H9 (cell line): ENCODE data around the gene VAMP2. TPM values are rescaled to one million over a fixed set of nuclear protein-coding genes. Genes with fewer than 3 reads are reported as not detected.

Experiments
- DNase-seq: peaks from one replicate; pipeline ENCODE4 v3.0.0-alpha.2; 2017
- H2AFZ ChIP-seq: one replicate; pipeline ENCODE4 v1.6.1; 2013; ENCODE audit warnings: mild to moderate bottlenecking, low read length, control low read depth, moderate library complexity
- H2AK5ac ChIP-seq: 2 replicates; pipeline ENCODE4 v1.6.1; 2013; ENCODE audit warnings: low read length, control low read depth, mixed read lengths; ENCODE audit not compliant: insufficient read length
- H2BK120ac ChIP-seq: one replicate; pipeline ENCODE4 v1.6.1; 2013; ENCODE audit warnings: low read depth, mild to moderate bottlenecking, low read length, control low read depth, inconsistent platforms; ENCODE audit not compliant: poor library complexity, severe bottlenecking
- H2BK12ac ChIP-seq: 2 replicates; pipeline ENCODE4 v1.6.1; 2013; ENCODE audit warnings: low read length, control low read depth, mixed read lengths, low read depth; ENCODE audit not compliant: insufficient read length
- H2BK15ac ChIP-seq: 2 replicates; pipeline ENCODE4 v1.6.1; 2013; ENCODE audit warnings: low read depth, low read length, control low read depth
- H2BK20ac ChIP-seq: one replicate; pipeline ENCODE4 v1.6.1; 2013; ENCODE audit warnings: low read depth, mild to moderate bottlenecking, low read length, control low read depth, inconsistent platforms; ENCODE audit not compliant: poor library complexity, severe bottlenecking
- H2BK5ac ChIP-seq: 2 replicates; pipeline ENCODE4 v1.6.1; 2013; ENCODE audit warnings: low read length, control low read depth, mixed read lengths; ENCODE audit not compliant: insufficient read length
- H3K14ac ChIP-seq: 2 replicates; pipeline ENCODE4 v1.6.1; 2013; ENCODE audit warnings: low read length, control low read depth; ENCODE audit not compliant: insufficient read depth
- H3K18ac ChIP-seq: 2 replicates; pipeline ENCODE4 v1.6.1; 2013; ENCODE audit warnings: low read depth, mild to moderate bottlenecking, mixed read lengths, low read length, control low read depth; ENCODE audit not compliant: insufficient read length
- H3K23ac ChIP-seq: 2 replicates; pipeline ENCODE4 v1.6.1; 2013; ENCODE audit warnings: low read length, control low read depth, mixed read lengths, low read depth; ENCODE audit not compliant: insufficient read length
- H3K23me2 ChIP-seq: 2 replicates; pipeline ENCODE4 v1.6.1; 2013; ENCODE audit warnings: low read depth, mild to moderate bottlenecking, mixed read lengths, low read length, control low read depth; ENCODE audit not compliant: insufficient read length, poor library complexity, severe bottlenecking
- H3K27ac ChIP-seq: 2 replicates; pipeline ENCODE4 v1.5.1; 2013; ENCODE audit warnings: low read length, control low read depth, mixed read lengths, low read depth; ENCODE audit not compliant: insufficient read length
- H3K27me3 ChIP-seq: 2 replicates; pipeline ENCODE4 v1.6.1; 2013; ENCODE audit warnings: low read length, control low read depth, inconsistent platforms; ENCODE audit not compliant: insufficient read depth
- H3K4ac ChIP-seq: 2 replicates; pipeline ENCODE4 v1.6.1; 2013; ENCODE audit warnings: low read depth, mild to moderate bottlenecking, control low read depth, inconsistent platforms, low read length, moderate library complexity
- H3K4me1 ChIP-seq: 2 replicates; pipeline ENCODE4 v1.6.1; 2013; ENCODE audit warnings: low read length, control low read depth, inconsistent platforms; ENCODE audit not compliant: insufficient read depth
- H3K4me2 ChIP-seq: 2 replicates; pipeline ENCODE4 v1.6.1; 2013; ENCODE audit warnings: low read length, control low read depth, mixed read lengths; ENCODE audit not compliant: insufficient read length, insufficient read depth
- H3K56ac ChIP-seq: 2 replicates; pipeline ENCODE4 v1.6.1; 2013; ENCODE audit warnings: low read depth, mild to moderate bottlenecking, mixed read lengths, low read length, control low read depth; ENCODE audit not compliant: insufficient read length
- H3K79me1 ChIP-seq: 2 replicates; pipeline ENCODE4 v1.6.1; 2013; ENCODE audit warnings: low read depth, mild to moderate bottlenecking, moderate library complexity, low read length, control low read depth, inconsistent platforms; ENCODE audit not compliant: insufficient read depth, poor library complexity, severe bottlenecking
- H3K79me2 ChIP-seq: 2 replicates; pipeline ENCODE4 v1.6.1; 2013; ENCODE audit warnings: low read length, control low read depth, inconsistent platforms; ENCODE audit not compliant: insufficient read depth
- H3K9ac ChIP-seq: 2 replicates; pipeline ENCODE4 v1.6.1; 2013; ENCODE audit warnings: low read length, control low read depth, mixed read lengths; ENCODE audit not compliant: insufficient read length; ENCODE audit errors: extremely low read depth
- H3K9me3 ChIP-seq: one replicate; pipeline ENCODE4 v1.6.1; 2013; ENCODE audit warnings: low read depth, low read length, inconsistent platforms; ENCODE audit not compliant: control insufficient read depth
- H3T11ph ChIP-seq: one replicate; pipeline ENCODE4 v1.6.1; 2013; ENCODE audit warnings: mild to moderate bottlenecking, low read length, control low read depth, inconsistent platforms
- H4K20me1 ChIP-seq: one replicate; pipeline ENCODE4 v1.6.1; 2013; ENCODE audit not compliant: control insufficient read depth, insufficient read length, insufficient read depth
- H4K5ac ChIP-seq: 2 replicates; pipeline ENCODE4 v1.6.1; 2013; ENCODE audit warnings: low read depth, mild to moderate bottlenecking, mixed read lengths, low read length, control low read depth; ENCODE audit not compliant: insufficient read length
- H4K8ac ChIP-seq: replicated peaks from 2 replicates; pipeline ENCODE4 v1.6.1; 2013; ENCODE audit warnings: low read length, control low read depth, mixed read lengths, low read depth; ENCODE audit not compliant: insufficient read length
- H4K91ac ChIP-seq: 2 replicates; pipeline ENCODE4 v1.6.1; 2013; ENCODE audit warnings: low read depth, mild to moderate bottlenecking, moderate library complexity, mixed read lengths, low read length, control low read depth; ENCODE audit not compliant: insufficient read length
- H3K27ac Mint-ChIP-seq, 3 experiments: 2 replicates in 2 of 3; 3 replicates in 1 of 3; pipeline ENCODE4 v1.8.0; 2020 to 2021; ENCODE audit warnings: mixed read lengths in 3 of 3, mild to moderate bottlenecking in 1 of 3, moderate library complexity in 1 of 3
- H3K27me3 Mint-ChIP-seq: 2 replicates; pipeline ENCODE4 v1.8.0; 2021; ENCODE audit warnings: low read depth, mild to moderate bottlenecking, moderate library complexity, mixed read lengths
- H3K36me3 Mint-ChIP-seq, 3 experiments: 2 replicates in 2 of 3; 3 replicates in 1 of 3; pipeline ENCODE4 v1.8.0; 2020 to 2021; ENCODE audit warnings: low read depth in 3 of 3, mixed read lengths in 3 of 3; ENCODE audit not compliant: insufficient read depth in 1 of 3
- H3K4me1 Mint-ChIP-seq, 2 experiments: 2 replicates each; pipeline ENCODE4 v1.8.0; 2020; ENCODE audit warnings: mixed read lengths in 2 of 2
- H3K4me3 Mint-ChIP-seq, 2 experiments: 2 replicates in 1 of 2; 3 replicates in 1 of 2; pipeline ENCODE4 v1.8.0; 2020 to 2021; ENCODE audit warnings: mild to moderate bottlenecking in 2 of 2, mixed read lengths in 2 of 2, moderate library complexity in 1 of 2
- H3K9me3 Mint-ChIP-seq, 2 experiments: 2 replicates in 1 of 2; 3 replicates in 1 of 2; pipeline ENCODE4 v1.8.0; 2020; ENCODE audit warnings: mild to moderate bottlenecking in 2 of 2, mixed read lengths in 2 of 2, moderate library complexity in 1 of 2
- CTCF ChIP-seq: fragments of 200-600 bp; sonication (generic); conservative IDR thresholded peaks from 3 replicates; pipeline ENCODE4 v1.8.0; 2021; ENCODE audit warnings: antibody characterized with exemption, mild to moderate bottlenecking
- WGBS: extraction: QIAGEN DNeasy Blood & Tissue Kit; methylation state at CpG from one replicate; pipeline ENCODE4 v1.1.7; 2013; ENCODE audit warnings: missing lambda C conversion rate, low lambda C conversion rate, mixed read lengths; ENCODE audit not compliant: insufficient read length; ENCODE audit errors: extremely low coverage; 5-methylcytosine and 5-hydroxymethylcytosine counted together
- total RNA-seq: library from RNA; stranded (reverse); gene quantifications from 2 replicates; pipeline ENCODE4 v1.2.1, GENCODE V29; 2021

VAMP2 gene
- total RNA-seq, 1 experiment from 2014 or later = 22.8 TPM

- peaks cover 4% of the 10 kb centered on the region for H3K23me2 ChIP-seq
- H3K27ac ChIP-seq = no peak overlapping the region
- H4K91ac ChIP-seq = no peak overlapping the region
- Mint-ChIP-seq H3K4me1 (peaks cover 10 to 18% of the 10 kb centered on the region in 2 experiments), H3K36me3 (peaks cover 18 to 22% (median 22%) of the 10 kb centered on the region in 3 experiments), H3K27ac (peak overlapping the region; percentile 96 to 99 (median 99); a peak in 5 of 7 replicates), H3K27me3 (peaks cover 2% of the 10 kb centered on the region; the same call in 1 of the 2 replicates), H3K4me3 (peak overlapping the region; percentile 91 to 99), H3K9me3 (no peaks in the 10 kb centered on the region)
- no peak overlapping the region for H2BK120ac ChIP-seq
- H2AK5ac ChIP-seq = no peak overlapping the region
- H3K23ac ChIP-seq = no peak overlapping the region
- TF ChIP-seq CTCF = no peak
- H2BK15ac ChIP-seq = no peak overlapping the region
- peak overlapping the region; percentile 50 for H3K4me2 ChIP-seq
- H3K9ac ChIP-seq = no peak overlapping the region
- H3K79me1 ChIP-seq = peaks cover 3% of the 10 kb centered on the region
- H3K79me2 ChIP-seq = peaks cover 4% of the 10 kb centered on the region; the same call in 1 of the 2 replicates
- H3T11ph ChIP-seq = no peak overlapping the region
- no peak overlapping the region for H4K5ac ChIP-seq
- H2BK20ac ChIP-seq = no peak overlapping the region
- no peak overlapping the region for H3K4ac ChIP-seq
- no peak overlapping the region for H2AFZ ChIP-seq
- no peak overlapping the region for H2BK5ac ChIP-seq
- no peaks in the 10 kb centered on the region for H3K27me3 ChIP-seq
- H3K18ac ChIP-seq = no peak overlapping the region
- H2BK12ac ChIP-seq = no peak overlapping the region
- no peak overlapping the region for H3K56ac ChIP-seq
- no peaks in the 10 kb centered on the region for H3K4me1 ChIP-seq
- no peaks in the 10 kb centered on the region for H3K9me3 ChIP-seq
- no peaks in the 10 kb centered on the region for H4K20me1 ChIP-seq
- no peak overlapping the region for H3K14ac ChIP-seq
- no CpG with 5 or more reads among the region's 22 CpGs for WGBS
- no peak for DNase-seq
- H4K8ac ChIP-seq = no peak overlapping the region
These were observed 48.2 kb upstream of the VAMP2 start for GRCh38 chr17:8210761-8211458.
